Adrenal gland (tissue), 12 donors: ENCODE results near the gene SIRT1. TPM values are rescaled to one million over a fixed set of nuclear protein-coding genes. Genes with fewer than 3 reads are reported as not detected.
"Not testable (repeated sequence)": the region's sequence is repeated elsewhere in the genome, so short reads cannot be mapped to it uniquely, and the experiment has no call there.

Source experiments
- DNase-seq, 7 donors: peaks; one replicate each; pipeline ENCODE4 v3.0.0-alpha.2; 2019 to 2020
- H3K27ac ChIP-seq, 5 donors: fragments of 200-600 bp; sonication (generic) in 4 of 5; 1 replicate in 3 of 5; 2 replicates in 2 of 5; pipeline versions ENCODE4 v1.5.1 to v1.8.0; 2016 to 2020; ENCODE audit warnings: mild to moderate bottlenecking in 1 of 5
- H3K27me3 ChIP-seq: fragments of 200-600 bp; 2 replicates; pipeline ENCODE4 v1.8.0; 2021
- H3K36me3 ChIP-seq, 2 donors: fragments of 200-600 bp; replicated peaks in 1 of 2; 1 replicate in 1 of 2; 2 replicates in 1 of 2; pipeline versions ENCODE4 v1.5.1 to v1.8.0; 2018 to 2022
- H3K4me1 ChIP-seq, 2 donors: fragments of 200-600 bp; replicated peaks in 1 of 2; 1 replicate in 1 of 2; 2 replicates in 1 of 2; pipeline versions ENCODE4 v1.5.1 to v1.8.0; 2018 to 2021
- H3K4me3 ChIP-seq, 4 donors: fragments of 200-600 bp; sonication (generic) in 3 of 4; one replicate each; pipeline ENCODE4 v1.5.1; 2016 to 2018
- H3K9me3 ChIP-seq, 3 donors: fragments of 200-600 bp; sonication (generic) in 1 of 3; replicated peaks in 1 of 3; 1 replicate in 2 of 3; 2 replicates in 1 of 3; pipeline versions ENCODE4 v1.5.1 to v1.8.0; 2016 to 2021
- POLR2A ChIP-seq, 2 donors: fragments of 450-650 bp; IDR thresholded peaks; one replicate each; pipeline ENCODE4 v1.6.1; 2017; ENCODE audit warnings: antibody characterized with exemption in 2 of 2, mild to moderate bottlenecking in 2 of 2, moderate library complexity in 1 of 2
- WGBS, 4 donors: extraction: QIAGEN DNeasy Blood & Tissue Kit in 2 of 4; methylation state at CpG; one replicate each; pipeline versions ENCODE4 v1.1.5 to v1.1.7; 2013 to 2017; 5-methylcytosine and 5-hydroxymethylcytosine counted together
- intact Hi-C, 2 donors: fragments of 100-400 bp; cut with DNase I; formaldehyde crosslinking; loops; one replicate each; pipeline versions ENCODE4 v1.14.1 to v1.15.0; 2022 to 2023
- polyA plus RNA-seq, 3 donors: library from polyadenylated mRNA; stranded (reverse); fragments of 200-250 nt in 2 of 3; fragments of 350-450 nt in 1 of 3; fragmentation: Illumina TruSeq in 1 of 3; extraction: RNeasy Lipid Tissue Mini Kit (QIAGEN cat#74804) in 1 of 3; gene quantifications; one replicate each; pipeline ENCODE4 v1.2.3, GENCODE V29; 2013 to 2014
- total RNA-seq, 9 donors: library from RNA; depleted of rRNA in 4 of 9; stranded (reverse); fragments of >200 nt in 4 of 9; fragments of 120-200 nt in 1 of 9; fragmentation: NEBNext Ultra II Directional in 1 of 9; extraction: Animal tissue kit (Norgen Biotek cat#: 25700) in 1 of 9; gene quantifications; one replicate each; pipeline versions ENCODE4 v1.1.0 to v1.2.4, GENCODE V29; 2013 to 2023
- TF ChIP-seq, protein P1 (sequence below), 6 experiments: fragments of 450-650 bp in 4 of 6; fragments of 200-600 bp in 2 of 6; sonication (generic) in 1 of 6; IDR thresholded peaks; 1 replicate in 5 of 6; 2 replicates in 1 of 6; pipeline versions ENCODE4 v1.5.1 to v1.8.0; 2016 to 2021; ENCODE audit warnings: antibody characterized with exemption in 6 of 6, mild to moderate bottlenecking in 2 of 6, moderate library complexity in 1 of 6
- donor health status: healthy with polysubstance abuse.
- donor health status: Bipolar disorder and iron deficiency.
- donor health status: DM: yes; HTN: yes; CAD: no.
- donor health status: DM: no; HTN: no; CAD: no.
- donor health status: DM: no; HTN: no; CAD: no.
- donor health status: DM: yes; HTN: yes; CAD: no.

Gene SIRT1
- total and polyA plus RNA-seq, 12 donors, result 14.8 to 51.8 (median 26.2) TPM

DNA sequence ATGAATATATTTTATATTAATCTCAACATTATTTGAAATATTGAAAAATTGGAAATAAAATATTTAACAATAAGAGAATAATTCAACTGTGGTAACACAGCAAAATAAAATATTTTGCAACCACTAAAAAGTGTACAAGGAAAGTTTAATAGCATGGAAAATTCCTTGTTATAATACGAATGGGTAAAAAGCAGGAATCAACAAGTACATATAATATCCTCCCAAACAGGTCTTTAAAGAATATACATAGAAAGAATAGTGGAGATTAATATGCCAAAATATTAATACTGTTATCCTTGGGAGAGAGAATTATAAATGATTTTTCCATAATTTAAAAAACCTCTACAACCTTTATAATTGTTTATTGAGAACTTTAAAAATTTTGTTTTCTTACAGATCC, 47.5 kb upstream of the SIRT1 start:
- DNase-seq, result no peak
- no peaks in the 10 kb centered on the region for H3K27me3 ChIP-seq
- no peak for TF ChIP-seq POLR2A (IDR thresholded peaks at IDR 0.05)
- TF ChIP-seq, protein P1, sequence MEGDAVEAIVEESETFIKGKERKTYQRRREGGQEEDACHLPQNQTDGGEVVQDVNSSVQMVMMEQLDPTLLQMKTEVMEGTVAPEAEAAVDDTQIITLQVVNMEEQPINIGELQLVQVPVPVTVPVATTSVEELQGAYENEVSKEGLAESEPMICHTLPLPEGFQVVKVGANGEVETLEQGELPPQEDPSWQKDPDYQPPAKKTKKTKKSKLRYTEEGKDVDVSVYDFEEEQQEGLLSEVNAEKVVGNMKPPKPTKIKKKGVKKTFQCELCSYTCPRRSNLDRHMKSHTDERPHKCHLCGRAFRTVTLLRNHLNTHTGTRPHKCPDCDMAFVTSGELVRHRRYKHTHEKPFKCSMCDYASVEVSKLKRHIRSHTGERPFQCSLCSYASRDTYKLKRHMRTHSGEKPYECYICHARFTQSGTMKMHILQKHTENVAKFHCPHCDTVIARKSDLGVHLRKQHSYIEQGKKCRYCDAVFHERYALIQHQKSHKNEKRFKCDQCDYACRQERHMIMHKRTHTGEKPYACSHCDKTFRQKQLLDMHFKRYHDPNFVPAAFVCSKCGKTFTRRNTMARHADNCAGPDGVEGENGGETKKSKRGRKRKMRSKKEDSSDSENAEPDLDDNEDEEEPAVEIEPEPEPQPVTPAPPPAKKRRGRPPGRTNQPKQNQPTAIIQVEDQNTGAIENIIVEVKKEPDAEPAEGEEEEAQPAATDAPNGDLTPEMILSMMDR (IDR thresholded peaks at IDR 0.05), result no peak
- 47 to 63% (median 47%) methylated on average over 1 of the region's 1 CpG for WGBS, 4 donors
- H3K27ac ChIP-seq, result no peak overlapping the region
- no peaks in the 10 kb centered on the region for H3K36me3 ChIP-seq
- H3K9me3 ChIP-seq, result no peaks in the 10 kb centered on the region
- peak overlapping the region in 1 of 4 donors; percentile 48 for H3K4me3 ChIP-seq
- intact Hi-C loops, result no loop called here
- H3K4me1 ChIP-seq, result peaks cover 0 to 4% of the 10 kb centered on the region in 2 donors

DNA sequence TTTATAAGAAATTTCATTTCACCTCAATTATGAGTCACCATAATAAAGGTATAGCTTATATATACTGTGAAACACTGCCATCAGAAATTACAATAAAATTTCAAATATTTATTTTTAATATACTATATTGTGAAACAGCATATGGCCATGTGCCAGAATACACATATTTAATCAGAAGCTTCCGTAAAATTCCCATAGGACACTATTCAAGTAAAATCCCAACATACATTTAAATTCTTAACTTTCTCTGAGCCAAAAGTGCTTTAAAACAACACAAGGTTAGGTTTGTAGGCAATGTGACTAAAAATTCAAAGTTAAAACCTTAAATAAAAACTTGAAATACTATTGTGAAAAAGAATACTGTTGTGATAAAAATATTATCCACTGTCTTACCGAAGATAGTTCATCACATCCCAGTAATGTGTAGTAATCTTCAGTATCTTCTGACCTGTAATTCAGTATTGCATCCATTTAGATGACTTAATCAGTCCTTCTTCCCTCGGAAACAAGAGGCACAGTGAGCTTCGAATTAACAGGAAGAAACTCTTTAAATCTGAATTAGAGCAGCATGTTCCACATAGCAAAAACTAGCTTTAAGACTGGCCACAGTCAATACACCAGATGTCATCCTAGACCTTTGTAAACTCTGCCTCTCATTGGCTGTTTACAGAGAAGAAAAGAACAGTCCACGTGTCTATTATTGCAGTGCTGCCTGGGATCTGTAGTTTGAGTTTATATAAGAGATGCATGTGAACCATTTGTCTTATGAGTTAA, 46.7 kb upstream of the SIRT1 start, which contains the start of gene DNAJC12:
TSS of gene DNAJC12 (minus strand) at position 648 of the 774 bp plus-strand sequence. CDS start at position 471, 177 bp downstream.
- peak in 2 of 7 donors; percentile 32 to 46 for DNase-seq
- Histone ChIP-seq H3K4me1 (peaks cover 0 to 4% of the 10 kb centered on the region in 2 donors), H3K27me3 (no peaks in the 10 kb centered on the region), H3K9me3 (no peaks in the 10 kb centered on the region), H3K36me3 (no peaks in the 10 kb centered on the region), H3K27ac (peak within 1 kb of the TSS in 2 of 5 donors; percentile 19 to 36), H3K4me3 (peak within 1 kb of the TSS in 1 of 4 donors; percentile 48)
- 10 to 18% (median 13%) methylated on average over 5 of the region's 5 CpGs for WGBS, 4 donors
- intact Hi-C loops, result no loop called here
- TF ChIP-seq POLR2A (IDR thresholded peaks at IDR 0.05), result peak; percentile 54 to 79
- TF ChIP-seq, protein P1 (IDR thresholded peaks at IDR 0.05), result no peak

DNA sequence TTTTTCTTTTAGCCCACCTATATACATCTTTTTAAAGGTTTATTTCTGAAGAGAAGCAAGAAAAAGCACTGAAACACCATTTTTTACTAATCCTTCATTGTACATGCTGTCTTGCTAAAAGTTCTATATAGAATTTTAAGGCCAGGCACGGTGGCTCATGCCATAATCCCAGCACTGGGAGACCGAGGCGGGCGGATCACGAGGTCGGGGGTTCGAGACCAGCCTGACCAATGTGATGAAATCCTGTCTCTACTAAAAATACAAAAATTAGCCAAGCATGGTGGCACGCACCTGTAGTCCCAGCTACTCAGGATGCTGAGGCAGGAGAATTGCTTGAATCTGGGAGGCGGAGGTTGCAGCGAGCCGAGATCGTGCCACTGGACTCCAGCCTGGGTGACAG, 44.9 kb upstream of the SIRT1 start:
- intact Hi-C loops, H3K27ac ChIP-seq, H3K4me1 ChIP-seq, H3K4me3 ChIP-seq, DNase-seq, H3K36me3 ChIP-seq, H3K27me3 ChIP-seq, H3K9me3 ChIP-seq: not testable (repeated sequence)
- 92 to 97% (median 94%) methylated on average over 12 of the region's 12 CpGs for WGBS, 4 donors

DNA sequence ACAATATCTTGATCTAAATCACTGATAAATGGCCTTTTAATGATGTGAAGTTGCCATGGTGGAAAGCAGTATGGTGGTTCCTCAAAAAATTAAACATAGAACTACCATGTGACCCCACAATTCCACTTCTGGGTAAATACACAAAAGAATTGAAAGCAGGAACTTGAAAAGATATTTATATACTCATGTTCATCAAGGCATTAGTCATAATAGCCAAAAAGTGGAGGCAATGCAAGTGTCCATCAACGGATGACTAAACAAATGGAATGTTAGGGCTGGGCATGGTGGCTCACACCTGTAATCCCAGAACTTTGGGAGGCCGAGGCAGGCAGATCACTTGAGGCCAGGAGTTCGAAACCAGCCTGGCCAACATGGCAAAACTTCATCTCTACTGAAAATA, 44.5 kb upstream of the SIRT1 start:
- no peak for DNase-seq
- TF ChIP-seq, protein P1 (IDR thresholded peaks at IDR 0.05), result no peak
- no peak for TF ChIP-seq POLR2A (IDR thresholded peaks at IDR 0.05)

DNA sequence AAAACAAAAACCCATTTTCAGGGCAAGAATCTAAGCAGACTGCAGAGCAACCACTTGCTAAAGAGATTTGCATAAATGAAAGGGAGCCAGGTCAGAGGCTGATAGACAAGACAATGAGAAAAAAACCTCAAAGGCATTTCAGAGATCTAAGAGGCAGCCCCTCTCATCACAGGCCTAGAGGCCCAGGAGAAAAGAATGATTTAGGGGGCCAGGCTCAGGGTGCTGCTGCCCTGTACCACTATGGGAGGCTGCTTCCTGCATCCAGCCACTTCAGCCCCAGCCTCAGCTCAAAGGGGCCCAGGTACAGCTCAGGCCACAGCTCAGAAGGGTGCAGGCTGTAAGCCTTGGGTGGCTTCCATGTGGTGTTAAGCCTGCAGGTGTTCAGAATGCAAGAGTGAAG, 42.7 kb upstream of the SIRT1 start:
- H3K4me1 ChIP-seq, result peaks cover 0 to 4% of the 10 kb centered on the region in 2 donors
- no peaks in the 10 kb centered on the region for H3K27me3 ChIP-seq
- no peak overlapping the region for H3K4me3 ChIP-seq
- H3K27ac ChIP-seq, result no peak overlapping the region
- no peaks in the 10 kb centered on the region for H3K9me3 ChIP-seq
- TF ChIP-seq, protein P1 (IDR thresholded peaks at IDR 0.05), result no peak
- TF ChIP-seq POLR2A (IDR thresholded peaks at IDR 0.05), result no peak
- no peak for DNase-seq
- no peaks in the 10 kb centered on the region for H3K36me3 ChIP-seq
- intact Hi-C loops, result no loop called here

More for the DNA sequence above, 44.5 kb upstream of the SIRT1 start:
- no peak overlapping the region for H3K4me3 ChIP-seq
- H3K9me3 ChIP-seq, result no peaks in the 10 kb centered on the region
- no peaks in the 10 kb centered on the region for H3K36me3 ChIP-seq
- no peaks in the 10 kb centered on the region for H3K27me3 ChIP-seq
- no peak overlapping the region for H3K27ac ChIP-seq
- peaks cover 0 to 4% of the 10 kb centered on the region in 2 donors for H3K4me1 ChIP-seq
- WGBS, 4 donors, result 82 to 89% (median 87%) methylated on average over 3 of the region's 3 CpGs
- intact Hi-C loops, result no loop called here
